HEK293 (cell line): ENCODE measurements around the gene FBXL7.

ENCODE experiments used
- CTCF ChIA-PET: fragments of 350-600 bp; formaldehyde crosslinking; extraction: SDS; loops from one replicate; lab custom pipeline; 2021; ENCODE audit warnings: antibody characterized with exemption; lab: Yijun Ruan, JAX
- POLR2A ChIA-PET: fragments of 300-600 bp; formaldehyde crosslinking; extraction: SDS; loops from one replicate; lab custom pipeline; 2020; ENCODE audit warnings: antibody characterized with exemption, inconsistent platforms; lab: Yijun Ruan, JAX
- H3K27ac ChIP-seq: fragments of 200-500 bp; sonication (Bioruptor generic); 2 replicates; pipeline ENCODE4 v1.5.1; 2014; ENCODE audit warnings: low read depth, low read length, control low read depth, inconsistent platforms; ENCODE audit errors: extremely low read depth
- H3K36me3 ChIP-seq, 2 experiments: fragments of 200-500 bp in 1 of 2; sonication (Bioruptor generic) in 1 of 2; 1 replicate in 1 of 2; 2 replicates in 1 of 2; pipeline ENCODE4 v1.5.1; 2014 to 2017; ENCODE audit warnings: inconsistent platforms in 2 of 2, low read length in 2 of 2; ENCODE audit not compliant: control insufficient read depth in 2 of 2, insufficient read depth in 1 of 2
- H3K4me1 ChIP-seq: fragments of 200-500 bp; sonication (Bioruptor generic); 2 replicates; pipeline ENCODE4 v1.5.1; 2014; ENCODE audit warnings: mild to moderate bottlenecking, low read length, inconsistent platforms; ENCODE audit not compliant: control insufficient read depth, insufficient read depth
- H3K4me3 ChIP-seq: 2 replicates; pipeline ENCODE4 v1.5.1; 2011; ENCODE audit warnings: low read depth, mild to moderate bottlenecking, control low read depth, low read length, moderate library complexity
- H3K9me3 ChIP-seq: fragments of 200-500 bp; sonication (Bioruptor generic); 2 replicates; pipeline ENCODE4 v1.5.1; 2014; ENCODE audit warnings: low read depth, low read length, inconsistent platforms; ENCODE audit not compliant: control insufficient read depth, insufficient read depth
- GLI2 ChIP-seq: fragments of 450-650 bp; formaldehyde crosslinking; IDR thresholded peaks from 2 replicates; pipeline ENCODE4; 2017; ENCODE audit warnings: missing biosample characterization, missing genetic modification characterization, low read depth, borderline replicate concordance
- KLF8 ChIP-seq: fragments of 450-650 bp; formaldehyde crosslinking; IDR thresholded peaks from 2 replicates; pipeline ENCODE4 v1.5.1; 2016; ENCODE audit warnings: missing biosample characterization, missing genetic modification characterization
- KLF9 ChIP-seq: fragments of 450-650 bp; formaldehyde crosslinking; IDR thresholded peaks from 2 replicates; pipeline ENCODE4 v1.5.1; 2016; ENCODE audit warnings: missing biosample characterization, missing genetic modification characterization, low read depth
- OVOL3 ChIP-seq: fragments of 450-650 bp; formaldehyde crosslinking; IDR thresholded peaks from 2 replicates; pipeline ENCODE4 v1.5.1; 2016; ENCODE audit warnings: missing biosample characterization, missing genetic modification characterization
- SP3 ChIP-seq: fragments of 450-650 bp; formaldehyde crosslinking; IDR thresholded peaks from 2 replicates; pipeline ENCODE4 v1.5.1; 2016; ENCODE audit warnings: missing biosample characterization, missing genetic modification characterization
- ZFP37 ChIP-seq: fragments of 450-650 bp; formaldehyde crosslinking; IDR thresholded peaks from 2 replicates; pipeline ENCODE4 v1.5.1; 2016; ENCODE audit warnings: missing biosample characterization, missing genetic modification characterization
- ZFP41 ChIP-seq: fragments of 450-650 bp; formaldehyde crosslinking; IDR thresholded peaks from 2 replicates; pipeline ENCODE4 v1.5.1; 2016; ENCODE audit warnings: missing biosample characterization, missing genetic modification characterization, borderline replicate concordance
- ZNF157 ChIP-seq: fragments of 450-650 bp; formaldehyde crosslinking; IDR thresholded peaks from 2 replicates; pipeline ENCODE4 v1.5.1; 2016; ENCODE audit warnings: missing biosample characterization, missing genetic modification characterization
- ZNF16 ChIP-seq: fragments of 450-650 bp; formaldehyde crosslinking; IDR thresholded peaks from 2 replicates; pipeline ENCODE4 v1.5.1; 2016; ENCODE audit warnings: low read depth, missing biosample characterization, missing genetic modification characterization
- ZNF394 ChIP-seq: fragments of 450-650 bp; formaldehyde crosslinking; IDR thresholded peaks from 2 replicates; pipeline ENCODE4 v1.5.1; 2016; ENCODE audit warnings: missing biosample characterization, missing genetic modification characterization, mild to moderate bottlenecking, moderate library complexity, borderline replicate concordance
- ZNF426 ChIP-seq: fragments of 450-650 bp; formaldehyde crosslinking; IDR thresholded peaks from 2 replicates; pipeline ENCODE4 v1.5.1; 2017; ENCODE audit warnings: missing biosample characterization, missing genetic modification characterization, mild to moderate bottlenecking, inconsistent platforms, moderate library complexity
- ZNF585B ChIP-seq: fragments of 450-650 bp; formaldehyde crosslinking; IDR thresholded peaks from 2 replicates; pipeline ENCODE4 v1.5.1; 2016; ENCODE audit warnings: missing biosample characterization, missing genetic modification characterization
- ZNF626 ChIP-seq: fragments of 450-650 bp; sonication (Bioruptor Pico); formaldehyde crosslinking; IDR thresholded peaks from 2 replicates; pipeline ENCODE4 v1.5.1; 2018; ENCODE audit warnings: missing biosample characterization, missing genetic modification characterization, inconsistent platforms
- ZNF660 ChIP-seq: fragments of 450-650 bp; IDR thresholded peaks from 2 replicates; pipeline ENCODE4 v1.5.1; 2018; ENCODE audit warnings: missing biosample characterization, mild to moderate bottlenecking, missing genetic modification characterization
- ZNF777 ChIP-seq: fragments of 450-650 bp; formaldehyde crosslinking; IDR thresholded peaks from 2 replicates; pipeline ENCODE4 v1.5.1; 2017; ENCODE audit warnings: missing biosample characterization, missing genetic modification characterization, borderline replicate concordance
- ZSCAN30 ChIP-seq: fragments of 450-650 bp; IDR thresholded peaks from 2 replicates; pipeline ENCODE4 v1.5.1; 2018; ENCODE audit warnings: missing biosample characterization, mild to moderate bottlenecking, missing genetic modification characterization, moderate library complexity
- TF ChIP-seq, protein P1 (sequence below): fragments of 450-650 bp; formaldehyde crosslinking; IDR thresholded peaks from 2 replicates; pipeline ENCODE4 v1.5.1; 2016; ENCODE audit warnings: missing biosample characterization, missing genetic modification characterization
- TF ChIP-seq, protein P2 (sequence below): fragments of 450-650 bp; formaldehyde crosslinking; IDR thresholded peaks from 2 replicates; pipeline ENCODE4 v1.5.1; 2016; ENCODE audit warnings: missing biosample characterization, missing genetic modification characterization
- TF ChIP-seq, protein P3 (sequence below): fragments of 450-650 bp; formaldehyde crosslinking; IDR thresholded peaks from 2 replicates; pipeline ENCODE4 v1.5.1; 2016; ENCODE audit warnings: missing biosample characterization, missing genetic modification characterization
- TF ChIP-seq, protein P4 (sequence below): fragments of 450-650 bp; formaldehyde crosslinking; IDR thresholded peaks from 2 replicates; pipeline ENCODE4 v1.5.1; 2017; ENCODE audit warnings: missing biosample characterization, missing genetic modification characterization
- TF ChIP-seq, protein P5 (sequence below): fragments of 450-650 bp; formaldehyde crosslinking; optimal IDR thresholded peaks from 2 replicates; pipeline ENCODE3; 2016; ENCODE audit warnings: missing biosample characterization, mild to moderate bottlenecking, missing genetic modification characterization

FBXL7 gene

DNA sequence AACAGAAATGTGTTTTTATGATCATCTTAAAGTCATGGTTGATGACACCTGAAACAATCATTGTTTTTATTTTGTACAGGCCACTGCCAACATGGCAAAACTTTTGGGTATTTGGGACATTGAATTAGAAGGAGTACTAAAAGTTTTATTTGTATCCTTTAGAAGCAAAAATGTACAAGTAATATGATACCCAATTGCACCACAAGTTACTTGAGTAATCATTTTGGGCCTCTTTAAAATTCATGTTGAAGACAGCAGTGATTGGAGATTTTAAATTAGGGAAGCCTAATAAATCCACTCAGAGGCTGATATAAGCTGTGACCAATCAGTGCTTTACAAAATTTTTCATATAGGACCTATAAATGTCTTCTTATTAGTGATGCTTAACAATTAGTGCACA, 466.7 kb downstream of the FBXL7 start (continued):
- TF ChIP-seq SP3 (tag by site-specific recombination) (no peak), ZFP37 (tag by site-specific recombination) (no peak)

DNA sequence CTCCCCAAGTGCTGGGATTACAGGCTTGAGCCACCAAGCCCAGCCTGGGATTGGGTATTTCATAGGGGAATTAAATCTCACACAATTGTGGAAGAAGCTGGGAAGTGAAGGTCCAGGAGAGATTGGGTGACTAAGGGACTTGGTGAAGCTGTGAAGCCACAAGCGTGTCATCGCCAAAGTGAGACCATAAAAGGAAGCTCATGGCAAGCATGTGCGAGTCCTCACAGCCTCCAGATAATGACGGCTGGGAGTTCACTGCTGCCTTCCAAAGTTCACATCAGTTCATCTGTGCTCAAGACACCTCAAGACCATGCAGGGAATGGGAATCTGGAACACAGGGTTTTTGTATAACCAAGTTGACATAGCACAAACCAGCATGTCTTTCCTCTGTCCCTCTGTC, 469.0 kb downstream of the FBXL7 start:
- no peaks in the 10 kb centered on the region for H3K4me1 ChIP-seq
- no peak for TF ChIP-seq ZSCAN30 (tag by site-specific recombination)
- TF ChIP-seq ZNF16 (tag by site-specific recombination) = no peak
- no peak for TF ChIP-seq OVOL3 (tag by site-specific recombination)
- TF ChIP-seq, protein P1, sequence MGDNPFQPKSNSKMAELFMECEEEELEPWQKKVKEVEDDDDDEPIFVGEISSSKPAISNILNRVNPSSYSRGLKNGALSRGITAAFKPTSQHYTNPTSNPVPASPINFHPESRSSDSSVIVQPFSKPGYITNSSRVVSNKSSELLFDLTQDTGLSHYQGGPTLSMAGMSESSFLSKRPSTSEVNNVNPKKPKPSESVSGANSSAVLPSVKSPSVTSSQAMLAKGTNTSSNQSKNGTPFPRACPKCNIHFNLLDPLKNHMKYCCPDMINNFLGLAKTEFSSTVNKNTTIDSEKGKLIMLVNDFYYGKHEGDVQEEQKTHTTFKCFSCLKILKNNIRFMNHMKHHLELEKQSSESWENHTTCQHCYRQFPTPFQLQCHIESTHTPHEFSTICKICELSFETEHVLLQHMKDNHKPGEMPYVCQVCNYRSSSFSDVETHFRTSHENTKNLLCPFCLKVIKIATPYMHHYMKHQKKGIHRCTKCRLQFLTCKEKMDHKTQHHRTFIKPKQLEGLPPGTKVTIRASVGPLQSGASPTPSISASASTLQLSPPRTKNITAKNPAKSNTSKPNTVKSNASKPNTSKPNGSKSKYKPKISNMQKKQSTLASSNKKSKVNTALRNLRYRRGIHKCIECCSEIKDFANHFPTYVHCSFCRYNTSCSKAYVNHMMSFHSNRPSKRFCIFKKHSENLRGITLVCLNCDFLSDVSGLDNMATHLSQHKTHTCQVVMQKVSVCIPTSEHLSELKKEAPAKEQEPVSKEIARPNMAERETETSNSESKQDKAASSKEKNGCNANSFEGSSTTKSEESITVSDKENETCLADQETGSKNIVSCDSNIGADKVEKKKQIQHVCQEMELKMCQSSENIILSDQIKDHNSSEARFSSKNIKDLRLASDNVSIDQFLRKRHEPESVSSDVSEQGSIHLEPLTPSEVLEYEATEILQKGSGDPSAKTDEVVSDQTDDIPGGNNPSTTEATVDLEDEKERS (tag by site-specific recombination) = no peak
- TF ChIP-seq, protein P2, sequence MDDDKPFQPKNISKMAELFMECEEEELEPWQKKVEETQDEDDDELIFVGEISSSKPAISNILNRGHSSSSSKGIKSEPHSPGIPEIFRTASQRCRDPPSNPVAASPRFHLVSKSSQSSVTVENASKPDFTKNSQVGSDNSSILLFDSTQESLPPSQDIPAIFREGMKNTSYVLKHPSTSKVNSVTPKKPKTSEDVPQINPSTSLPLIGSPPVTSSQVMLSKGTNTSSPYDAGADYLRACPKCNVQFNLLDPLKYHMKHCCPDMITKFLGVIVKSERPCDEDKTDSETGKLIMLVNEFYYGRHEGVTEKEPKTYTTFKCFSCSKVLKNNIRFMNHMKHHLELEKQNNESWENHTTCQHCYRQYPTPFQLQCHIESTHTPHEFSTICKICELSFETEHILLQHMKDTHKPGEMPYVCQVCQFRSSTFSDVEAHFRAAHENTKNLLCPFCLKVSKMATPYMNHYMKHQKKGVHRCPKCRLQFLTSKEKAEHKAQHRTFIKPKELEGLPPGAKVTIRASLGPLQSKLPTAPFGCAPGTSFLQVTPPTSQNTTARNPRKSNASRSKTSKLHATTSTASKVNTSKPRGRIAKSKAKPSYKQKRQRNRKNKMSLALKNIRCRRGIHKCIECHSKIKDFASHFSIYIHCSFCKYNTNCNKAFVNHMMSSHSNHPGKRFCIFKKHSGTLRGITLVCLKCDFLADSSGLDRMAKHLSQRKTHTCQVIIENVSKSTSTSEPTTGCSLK (tag by site-specific recombination) = no peak
- TF ChIP-seq, protein P3, sequence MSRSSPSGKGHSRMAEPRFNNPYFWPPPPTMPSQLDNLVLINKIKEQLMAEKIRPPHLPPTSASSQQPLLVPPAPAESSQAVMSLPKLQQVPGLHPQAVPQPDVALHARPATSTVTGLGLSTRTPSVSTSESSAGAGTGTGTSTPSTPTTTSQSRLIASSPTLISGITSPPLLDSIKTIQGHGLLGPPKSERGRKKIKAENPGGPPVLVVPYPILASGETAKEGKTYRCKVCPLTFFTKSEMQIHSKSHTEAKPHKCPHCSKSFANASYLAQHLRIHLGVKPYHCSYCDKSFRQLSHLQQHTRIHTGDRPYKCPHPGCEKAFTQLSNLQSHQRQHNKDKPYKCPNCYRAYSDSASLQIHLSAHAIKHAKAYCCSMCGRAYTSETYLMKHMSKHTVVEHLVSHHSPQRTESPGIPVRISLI (tag by site-specific recombination) = no peak
- no peak for TF ChIP-seq ZNF394 (tag by site-specific recombination)
- no peak for TF ChIP-seq ZNF660
- no peak for TF ChIP-seq GLI2 (tag by site-specific recombination)
- no peak for TF ChIP-seq ZNF626 (tag by site-specific recombination)
- TF ChIP-seq, protein P4, sequence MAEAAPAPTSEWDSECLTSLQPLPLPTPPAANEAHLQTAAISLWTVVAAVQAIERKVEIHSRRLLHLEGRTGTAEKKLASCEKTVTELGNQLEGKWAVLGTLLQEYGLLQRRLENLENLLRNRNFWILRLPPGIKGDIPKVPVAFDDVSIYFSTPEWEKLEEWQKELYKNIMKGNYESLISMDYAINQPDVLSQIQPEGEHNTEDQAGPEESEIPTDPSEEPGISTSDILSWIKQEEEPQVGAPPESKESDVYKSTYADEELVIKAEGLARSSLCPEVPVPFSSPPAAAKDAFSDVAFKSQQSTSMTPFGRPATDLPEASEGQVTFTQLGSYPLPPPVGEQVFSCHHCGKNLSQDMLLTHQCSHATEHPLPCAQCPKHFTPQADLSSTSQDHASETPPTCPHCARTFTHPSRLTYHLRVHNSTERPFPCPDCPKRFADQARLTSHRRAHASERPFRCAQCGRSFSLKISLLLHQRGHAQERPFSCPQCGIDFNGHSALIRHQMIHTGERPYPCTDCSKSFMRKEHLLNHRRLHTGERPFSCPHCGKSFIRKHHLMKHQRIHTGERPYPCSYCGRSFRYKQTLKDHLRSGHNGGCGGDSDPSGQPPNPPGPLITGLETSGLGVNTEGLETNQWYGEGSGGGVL = no peak
- TF ChIP-seq ZNF777 (tag by site-specific recombination) = no peak
- TF ChIP-seq ZNF426 (tag by site-specific recombination) = no peak
- POLR2A ChIA-PET = no interaction called here
- CTCF ChIA-PET = no interaction called here
- H3K36me3 ChIP-seq = no peaks in the 10 kb centered on the region
- H3K4me3 ChIP-seq = no peak overlapping the region
- H3K9me3 ChIP-seq = no peaks in the 10 kb centered on the region
- no peak overlapping the region for H3K27ac ChIP-seq

DNA sequence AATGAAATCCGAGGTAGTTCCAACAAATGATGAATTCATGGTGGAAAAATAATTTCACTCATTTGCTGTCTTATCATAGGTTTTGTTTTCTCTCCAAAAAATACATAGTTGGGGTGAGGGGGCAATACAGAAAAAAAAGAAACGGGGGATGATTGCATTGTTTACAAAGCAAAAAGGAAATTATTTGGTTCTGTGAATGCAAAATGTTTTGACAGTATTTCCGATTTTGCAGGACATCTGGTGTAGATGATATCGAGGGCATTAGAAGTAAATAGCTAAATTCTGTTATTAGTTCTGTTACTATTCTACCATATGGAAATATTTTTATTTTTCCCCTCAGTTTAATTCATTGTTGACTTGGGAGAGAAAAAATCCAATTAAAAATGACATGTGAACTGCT, 477.9 kb downstream of the FBXL7 start:
- no peak overlapping the region for H3K4me3 ChIP-seq
- no peaks in the 10 kb centered on the region for H3K9me3 ChIP-seq
- CTCF ChIA-PET = no interaction called here
- TF ChIP-seq ZNF585B (tag by site-specific recombination) = no peak
- TF ChIP-seq KLF8 = no peak
- TF ChIP-seq, protein P5, sequence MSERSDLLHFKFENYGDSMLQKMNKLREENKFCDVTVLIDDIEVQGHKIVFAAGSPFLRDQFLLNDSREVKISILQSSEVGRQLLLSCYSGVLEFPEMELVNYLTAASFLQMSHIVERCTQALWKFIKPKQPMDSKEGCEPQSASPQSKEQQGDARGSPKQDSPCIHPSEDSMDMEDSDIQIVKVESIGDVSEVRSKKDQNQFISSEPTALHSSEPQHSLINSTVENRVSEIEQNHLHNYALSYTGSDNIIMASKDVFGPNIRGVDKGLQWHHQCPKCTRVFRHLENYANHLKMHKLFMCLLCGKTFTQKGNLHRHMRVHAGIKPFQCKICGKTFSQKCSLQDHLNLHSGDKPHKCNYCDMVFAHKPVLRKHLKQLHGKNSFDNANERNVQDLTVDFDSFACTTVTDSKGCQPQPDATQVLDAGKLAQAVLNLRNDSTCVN (tag by site-specific recombination) = no peak
- no peak for TF ChIP-seq ZNF157 (tag by site-specific recombination)
- TF ChIP-seq KLF9 (tag by site-specific recombination) = no peak
- no peak for TF ChIP-seq ZFP41 (tag by site-specific recombination)
- POLR2A ChIA-PET = no interaction called here
- no peaks in the 10 kb centered on the region for H3K4me1 ChIP-seq
- no peaks in the 10 kb centered on the region for H3K36me3 ChIP-seq
- H3K27ac ChIP-seq = no peak overlapping the region
